GM03348 (cell line): Measurements from ENCODE around the gene ARHGAP23.
"Not testable (repeated sequence)": the region's sequence is repeated elsewhere in the genome, so short reads cannot be mapped to it uniquely, and the experiment has no call there.

Experiments
- DNase-seq: peaks from one replicate; pipeline ENCODE4 v3.0.0; 2012; ENCODE audit warnings: low spot score

ARHGAP23 gene

GRCh38 chr17:38512473-38513058 lies 84.3 kb downstream of the ARHGAP23 start:
- DNase-seq = no peak

GRCh38 chr17:38526526-38526925 lies 98.3 kb downstream of the ARHGAP23 start:
- DNase-seq = not testable (repeated sequence)

GRCh38 chr17:38528141-38528540 lies 99.9 kb downstream of the ARHGAP23 start:
- not testable (repeated sequence) for DNase-seq

- not testable (repeated sequence) for DNase-seq
Measured at GRCh38 chr17:38530856-38531255, 102.6 kb downstream of the ARHGAP23 start.

- not testable (repeated sequence) for DNase-seq
Measured at GRCh38 chr17:38531761-38532160, 103.5 kb downstream of the ARHGAP23 start.

- DNase-seq = no peak
Measured at GRCh38 chr17:38532451-38532850, 104.2 kb downstream of the ARHGAP23 start.

GRCh38 chr17:38533241-38533640 lies 105.0 kb downstream of the ARHGAP23 start:
- no peak for DNase-seq

- no peak for DNase-seq
Measured at GRCh38 chr17:38533866-38534497, 105.7 kb downstream of the ARHGAP23 start.

GRCh38 chr17:38534498-38534885 lies 106.2 kb downstream of the ARHGAP23 start:
- DNase-seq = no peak

- no peak for DNase-seq
Measured at GRCh38 chr17:38535886-38536285, 107.6 kb downstream of the ARHGAP23 start.

GRCh38 chr17:38536661-38537060 lies 108.4 kb downstream of the ARHGAP23 start:
- DNase-seq = no peak

- no peak for DNase-seq
Measured at GRCh38 chr17:38538906-38539305, 110.6 kb downstream of the ARHGAP23 start.

- no peak for DNase-seq
Measured at GRCh38 chr17:38539386-38539785, 111.1 kb downstream of the ARHGAP23 start.

- no peak for DNase-seq
Measured at GRCh38 chr17:38540514-38541045, 112.3 kb downstream of the ARHGAP23 start.

- no peak for DNase-seq
Measured at GRCh38 chr17:38541281-38541680, 113.0 kb downstream of the ARHGAP23 start.

- no peak for DNase-seq
Measured at GRCh38 chr17:38542286-38542685, 114.0 kb downstream of the ARHGAP23 start.

- no peak for DNase-seq
Measured at GRCh38 chr17:38543403-38544174, 115.3 kb downstream of the ARHGAP23 start.

GRCh38 chr17:38544175-38544838 lies 116.0 kb downstream of the ARHGAP23 start:
- no peak for DNase-seq

GRCh38 chr17:38544839-38545209 lies 116.6 kb downstream of the ARHGAP23 start:
- no peak for DNase-seq

GRCh38 chr17:38545531-38546225 lies 117.4 kb downstream of the ARHGAP23 start:
- DNase-seq = no peak

GRCh38 chr17:38546396-38546795 lies 118.1 kb downstream of the ARHGAP23 start:
- no peak for DNase-seq

GRCh38 chr17:38547444-38547843 lies 119.2 kb downstream of the ARHGAP23 start:
- DNase-seq = no peak
